Mesothelial cell of epicardium (in vitro differentiated cells): Measurements from ENCODE around the gene SUGT1. TPM values are rescaled to one million over a fixed set of nuclear protein-coding genes. Genes with fewer than 3 reads are reported as not detected.

Source experiments
- DNase-seq, 2 experiments: peaks; one replicate each; pipeline ENCODE4 v3.0.0; 2021; ENCODE audit warnings: low spot score in 2 of 2; ENCODE audit not compliant: unreplicated experiment in 2 of 2
- H3K27ac Mint-ChIP-seq: 2 replicates; pipeline ENCODE4 v1.8.0; 2021; ENCODE audit warnings: mixed read lengths
- H3K27me3 Mint-ChIP-seq: 2 replicates; pipeline ENCODE4 v1.8.0; 2021; ENCODE audit warnings: low read depth, mixed read lengths
- H3K36me3 Mint-ChIP-seq: 2 replicates; pipeline ENCODE4 v1.8.0; 2021; ENCODE audit warnings: mixed read lengths
- H3K4me1 Mint-ChIP-seq: 2 replicates; pipeline ENCODE4 v1.8.0; 2021; ENCODE audit warnings: mixed read lengths
- H3K4me3 Mint-ChIP-seq: 2 replicates; pipeline ENCODE4 v1.8.0; 2021; ENCODE audit warnings: mild to moderate bottlenecking, moderate library complexity, mixed read lengths
- H3K9me3 Mint-ChIP-seq: 2 replicates; pipeline ENCODE4 v1.8.0; 2021; ENCODE audit warnings: mixed read lengths
- CTCF ChIP-seq: fragments of 200-600 bp; sonication (generic); IDR thresholded peaks from one replicate; pipeline ENCODE4 v1.5.0; 2021; ENCODE audit warnings: antibody characterized with exemption; ENCODE audit not compliant: unreplicated experiment
- total RNA-seq: library from RNA; stranded (reverse); gene quantifications from 3 replicates; pipeline ENCODE4 v1.2.1, GENCODE V29; 2021

Gene SUGT1
- total RNA-seq, 1 donor from 2014 or later = 41.6 TPM

GRCh38 chr13:52744842-52745375 is 92.3 kb downstream of the SUGT1 start:
- DNase-seq = no peak
- H3K4me1 Mint-ChIP-seq = no peaks in the 10 kb centered on the region
- H3K27ac Mint-ChIP-seq = no peak overlapping the region
- peaks cover 47% of the 10 kb centered on the region for H3K27me3 Mint-ChIP-seq
- no peak overlapping the region for H3K4me3 Mint-ChIP-seq
- H3K9me3 Mint-ChIP-seq = peaks cover 5% of the 10 kb centered on the region
- H3K36me3 Mint-ChIP-seq = no peaks in the 10 kb centered on the region
- no peak for TF ChIP-seq CTCF

- Mint-ChIP-seq H3K9me3 (peaks cover 5% of the 10 kb centered on the region), H3K27me3 (peaks cover 36% of the 10 kb centered on the region), H3K27ac (no peak overlapping the region), H3K36me3 (no peaks in the 10 kb centered on the region), H3K4me1 (no peaks in the 10 kb centered on the region), H3K4me3 (no peak overlapping the region)
- no peak for DNase-seq
- TF ChIP-seq CTCF = no peak
Observed at GRCh38 chr13:52746141-52746540, 93.5 kb downstream of the SUGT1 start.

- H3K9me3 Mint-ChIP-seq = no peaks in the 10 kb centered on the region
- peaks cover 18% of the 10 kb centered on the region for H3K27me3 Mint-ChIP-seq
- H3K4me3 Mint-ChIP-seq = no peak overlapping the region
- H3K36me3 Mint-ChIP-seq = no peaks in the 10 kb centered on the region
- H3K4me1 Mint-ChIP-seq = no peaks in the 10 kb centered on the region
- TF ChIP-seq CTCF = no peak
- no peak for DNase-seq
- no peak overlapping the region for H3K27ac Mint-ChIP-seq
Observed at GRCh38 chr13:52749419-52749818, 96.8 kb downstream of the SUGT1 start.

Other genes starting within 250 kb of the SUGT1 start
- gene THSD1, start 246.7 kb upstream of the SUGT1 start, total RNA-seq = 1.3 to 1.6 TPM (median 1.5 TPM) in 3 replicates
- gene VPS36, start 202.2 kb upstream of the SUGT1 start, total RNA-seq = 52.8 to 58.9 TPM (median 55.2 TPM) in 3 replicates
- gene CKAP2, start 197.4 kb upstream of the SUGT1 start, total RNA-seq = 40.4 to 45.4 TPM (median 40.4 TPM) in 3 replicates
- 16.4 to 18.5 TPM (median 18.1 TPM) in 3 replicates for gene HNRNPA1L2, start 10.4 kb upstream of the SUGT1 start, total RNA-seq
- gene CNMD, start 87.0 kb downstream of the SUGT1 start, total RNA-seq = 0.24 to 0.78 TPM (median 0.41 TPM) in 3 replicates
- 0.09 to 0.25 TPM (median 0.23 TPM) in 3 replicates for gene PCDH8, start 195.8 kb downstream of the SUGT1 start, total RNA-seq